RWPE1 (cell line): ENCODE results near the gene EFCAB7.

ENCODE experiments used
- CTCF ChIA-PET: fragments of 350-600 bp; sonication (Branson Sonifier 250); formaldehyde crosslinking; extraction: SDS; loops from one replicate; lab custom pipeline; 2021; lab: Yijun Ruan, JAX
- POLR2A ChIA-PET: fragments of 400-600 bp; formaldehyde crosslinking; extraction: SDS; loops from one replicate; lab custom pipeline; 2020; ENCODE audit warnings: antibody characterized with exemption; ENCODE audit not compliant: low non-redundant PET; lab: Yijun Ruan, JAX
- DNase-seq: peaks from one replicate; pipeline ENCODE4 v3.0.0; 2012; ENCODE audit warnings: low spot score
- H3K27ac ChIP-seq: fragments of 450-650 bp; 2 replicates; pipeline ENCODE4 v1.5.1; 2017
- CTCF ChIP-seq: fragments of 450-650 bp; conservative IDR thresholded peaks from 2 replicates; pipeline ENCODE4 v1.5.1; 2017; ENCODE audit warnings: low read depth, mild to moderate bottlenecking

EFCAB7 gene

GRCh38 chr1:63621698-63622097, 98.4 kb downstream of the EFCAB7 start:
- POLR2A ChIA-PET, result no interaction called here
- DNase-seq, result no peak
- CTCF ChIA-PET, result no interaction called here
- H3K27ac ChIP-seq, result no peak overlapping the region
- no peak for TF ChIP-seq CTCF
